Hypothalamus (tissue), 51 donors: ENCODE measurements around the gene CD300E.
"Not testable (repeated sequence)": the region's sequence is repeated elsewhere in the genome, so short reads cannot be mapped to it uniquely, and the experiment has no call there.

Experiments
- DNase-seq, 51 donors: peaks; one replicate each; lab custom pipeline; 2025; lab: John Stamatoyannopoulos, UW

The CD300E gene

DNA sequence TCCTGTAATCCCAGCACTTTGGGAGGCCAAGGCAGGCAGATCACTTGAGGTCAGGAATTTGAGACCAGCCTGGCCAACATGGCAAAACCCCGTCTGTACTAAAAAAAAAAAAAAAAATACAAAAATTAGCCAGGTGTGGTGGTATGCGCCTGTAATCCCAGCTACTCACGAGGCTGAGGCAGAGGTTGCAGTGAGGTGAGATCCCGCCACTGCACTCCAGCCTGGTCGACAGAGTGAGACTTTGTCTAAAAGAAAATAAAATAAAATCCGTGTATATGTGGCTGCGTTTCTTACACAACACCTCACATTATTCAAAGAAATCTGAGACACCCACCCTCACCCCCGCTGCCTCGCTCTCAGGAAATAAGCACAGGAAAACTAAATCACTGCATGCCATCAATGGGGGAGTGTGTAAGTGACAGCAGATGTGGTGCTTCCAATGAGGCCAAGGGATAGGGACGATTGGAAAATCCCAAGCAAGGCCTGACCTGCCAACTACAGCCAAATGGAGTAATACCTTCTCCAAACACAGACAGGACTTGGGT lies 13.1 kb upstream of the CD300E start:
- not testable (repeated sequence) for DNase-seq

- no peak for DNase-seq
Observed at GRCh38 chr17:74635418-74635817, 11.9 kb upstream of the CD300E start.

DNA sequence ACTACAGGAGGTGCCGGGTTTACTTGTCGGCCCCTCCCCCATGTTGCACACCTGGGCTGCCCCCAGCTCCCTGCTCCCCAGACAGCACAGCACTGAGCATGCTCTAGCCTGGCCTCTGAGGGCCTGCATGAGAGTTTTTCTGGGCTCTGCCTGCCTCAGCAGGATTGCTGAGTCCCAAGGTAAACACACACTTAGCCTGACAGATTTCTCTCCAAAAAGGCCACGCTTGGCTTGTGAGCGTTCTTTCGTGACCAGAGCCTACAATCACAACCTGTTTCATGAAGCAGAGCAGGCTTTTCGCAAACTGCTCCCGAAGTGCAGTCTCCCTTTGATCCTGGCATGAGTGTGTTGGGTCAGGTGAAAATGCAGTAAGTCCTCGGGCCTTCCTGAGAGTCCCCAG lies 9.8 kb upstream of the CD300E start:
- no peak for DNase-seq

DNA sequence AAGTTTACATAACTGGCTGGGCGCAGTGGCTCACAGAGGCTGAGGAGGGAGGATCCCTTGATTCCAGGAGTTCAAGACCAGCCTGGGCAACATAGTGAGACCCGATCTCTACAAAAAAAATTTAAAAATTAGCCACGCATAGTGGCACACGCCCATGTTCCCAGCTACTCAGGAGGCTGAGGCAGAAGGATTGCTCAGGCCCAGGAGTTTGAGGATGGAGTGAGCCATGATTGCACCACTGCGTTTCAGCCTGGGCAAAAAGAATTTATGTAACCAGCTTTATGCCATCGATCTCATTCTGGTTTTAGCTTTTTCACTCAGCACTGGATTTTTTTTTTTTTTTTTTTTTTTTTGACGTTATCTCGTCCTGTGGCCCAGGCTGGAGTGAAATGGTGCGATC lies 9.1 kb upstream of the CD300E start:
- no peak for DNase-seq

DNA sequence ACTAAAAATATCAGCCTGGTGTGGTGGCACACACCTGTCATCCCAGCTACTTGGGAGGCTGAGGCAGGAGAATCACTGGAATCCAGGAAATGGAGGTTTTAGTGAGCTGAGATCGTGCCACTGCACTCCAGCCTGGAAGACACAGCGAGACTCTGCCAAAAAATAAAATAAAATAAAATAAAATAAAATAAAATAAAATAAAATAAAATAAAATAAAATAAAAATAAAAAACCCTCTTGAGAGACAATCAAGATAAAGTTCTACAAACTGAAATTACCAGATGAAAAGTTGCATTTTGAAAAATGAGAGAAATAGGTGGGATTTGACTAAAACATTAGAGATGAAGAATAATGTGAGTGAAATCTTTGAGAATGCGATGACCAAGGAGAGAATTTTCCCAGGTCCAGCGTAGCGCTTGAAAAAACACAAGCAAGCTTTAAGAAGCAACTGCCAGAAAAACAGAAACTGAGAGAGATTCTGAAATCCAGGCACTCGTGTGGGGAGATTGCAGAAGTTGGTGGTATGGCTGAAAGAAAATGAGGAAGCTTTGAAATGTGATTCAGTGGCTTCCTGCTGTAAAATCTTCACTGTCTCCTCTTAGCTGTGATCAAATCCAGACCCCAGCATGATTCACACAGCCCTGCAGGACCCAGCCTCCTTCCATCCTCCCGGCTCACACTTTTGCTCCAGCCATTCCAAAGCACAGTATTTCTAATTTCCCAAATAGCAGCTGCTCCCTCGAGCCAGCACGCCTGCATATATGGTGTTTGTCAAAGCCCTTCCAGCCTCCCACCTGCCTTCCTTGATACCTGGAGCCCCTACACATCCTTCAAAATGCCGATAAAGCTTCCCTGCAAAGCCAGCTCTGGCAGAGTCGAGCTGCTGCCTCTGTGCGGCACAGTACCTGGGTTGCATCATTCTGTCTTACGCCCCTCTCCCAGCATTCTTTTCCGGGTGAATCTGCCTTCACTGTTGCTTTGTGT lies 8.2 kb upstream of the CD300E start:
- peak in 3 of 51 donors; percentile 8 to 16 (median 8) for DNase-seq

DNA sequence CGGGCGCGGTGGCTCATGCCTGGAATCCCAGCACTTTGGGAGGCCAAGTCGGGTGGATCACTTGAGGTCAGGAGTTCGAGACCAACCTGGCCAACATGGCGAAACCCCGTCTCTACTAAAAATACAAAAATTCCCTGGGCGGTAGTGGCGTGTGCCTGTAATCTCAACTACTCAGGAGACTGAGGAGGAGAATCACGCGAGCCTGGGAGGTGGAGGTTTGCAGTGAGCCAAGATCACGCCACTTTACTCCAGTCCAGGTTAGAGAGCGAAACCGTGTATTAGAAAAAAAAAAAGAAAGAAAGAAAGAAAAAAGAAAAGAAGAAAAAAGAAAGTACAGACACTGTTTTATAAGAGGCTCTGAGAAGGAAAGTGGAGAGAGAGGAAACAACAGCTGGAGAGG lies 6.7 kb upstream of the CD300E start:
- not testable (repeated sequence) for DNase-seq

DNA sequence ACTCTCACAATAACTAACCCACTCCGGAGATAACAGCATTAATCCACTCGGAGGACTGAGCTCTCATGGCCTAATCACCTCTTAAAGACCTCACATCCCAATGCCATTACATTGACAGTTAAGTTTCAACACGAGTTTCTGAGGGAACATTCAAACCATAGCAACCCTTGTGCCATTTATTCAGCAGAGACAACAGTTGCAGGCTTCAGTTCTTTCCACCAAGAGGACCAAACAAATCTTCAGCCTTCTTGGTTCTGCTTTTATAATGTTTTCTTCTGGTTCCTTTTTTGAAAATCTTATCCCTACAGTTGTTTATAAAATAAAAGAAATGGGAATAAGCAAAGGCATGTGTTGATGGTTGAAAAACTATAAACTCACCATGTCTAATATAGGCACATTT lies 2.1 kb upstream of the CD300E start:
- no peak for DNase-seq

DNA sequence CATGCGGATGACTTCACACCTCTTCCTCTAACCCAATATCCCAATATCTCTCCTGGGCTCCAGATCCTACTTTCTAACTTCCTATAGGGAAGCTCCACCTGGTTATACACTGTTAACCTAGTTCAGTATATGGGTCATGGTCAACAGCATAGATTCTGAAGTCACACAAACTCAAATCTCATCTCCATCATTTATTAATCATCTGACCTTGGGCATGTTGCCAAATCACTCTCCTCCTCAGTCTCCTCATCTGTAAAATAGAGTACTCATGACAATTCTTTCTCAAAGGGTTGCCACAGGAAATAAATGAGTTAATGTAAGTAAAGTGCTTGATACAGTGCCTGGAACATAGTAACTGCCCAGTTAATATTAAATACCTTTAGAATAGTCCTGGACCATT lies 593 bp upstream of the CD300E start:
- DNase-seq: no peak

DNA sequence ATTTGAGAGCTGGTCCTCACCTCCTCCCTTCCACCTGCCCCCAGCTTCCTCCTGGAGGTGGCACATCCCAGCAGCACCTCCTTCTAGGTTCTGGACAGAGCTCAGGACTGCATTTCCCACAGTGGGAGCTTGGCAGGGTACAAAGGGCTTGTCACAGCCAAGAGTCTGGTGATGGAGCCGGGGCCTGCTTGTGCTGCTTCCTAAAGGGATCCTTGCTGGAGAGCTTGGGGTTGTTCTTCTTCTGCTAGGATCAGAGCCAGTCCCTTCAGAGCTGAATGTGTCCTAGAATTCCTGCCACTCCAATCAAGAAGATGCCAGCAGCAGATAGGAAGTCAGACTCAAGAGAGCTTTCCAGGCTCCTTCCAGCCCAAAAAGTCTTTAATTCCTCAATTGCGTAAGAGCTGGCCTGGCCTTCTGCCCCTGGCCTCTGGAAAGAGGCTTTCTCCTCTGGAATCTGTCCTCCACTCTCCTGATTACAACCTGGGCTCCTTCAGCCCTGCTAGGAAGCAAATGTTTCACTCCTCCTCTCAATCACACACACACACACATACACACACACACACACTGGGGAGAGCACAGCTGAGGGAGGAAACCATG lies 4.4 kb downstream of the CD300E start:
- no peak for DNase-seq

GRCh38 chr17:74618451-74618850 lies 5.1 kb downstream of the CD300E start:
- DNase-seq: no peak

- DNase-seq: no peak
Observed at GRCh38 chr17:74616696-74617095, 6.8 kb downstream of the CD300E start.

DNA sequence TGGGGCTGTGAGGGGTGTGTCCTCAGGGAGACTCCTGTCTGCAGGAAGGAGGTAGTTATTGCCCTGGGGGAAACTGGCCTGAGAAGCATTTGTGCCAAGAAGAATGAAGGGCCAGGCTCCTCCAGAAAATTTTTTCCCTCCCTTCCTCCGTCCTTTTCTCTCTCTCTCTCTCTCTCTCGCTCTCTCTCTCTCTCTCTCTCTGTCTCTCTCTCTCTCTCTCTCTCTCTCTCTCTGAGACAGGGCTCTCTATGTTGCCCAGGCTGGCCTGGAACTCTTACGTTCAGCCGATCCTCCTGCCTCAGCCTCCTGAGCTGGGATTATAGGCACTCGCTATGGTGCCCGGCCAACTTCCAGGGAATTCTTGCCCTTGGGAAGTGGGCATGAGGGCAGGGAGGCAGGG lies 11.5 kb downstream of the CD300E start:
- no peak for DNase-seq

DNA sequence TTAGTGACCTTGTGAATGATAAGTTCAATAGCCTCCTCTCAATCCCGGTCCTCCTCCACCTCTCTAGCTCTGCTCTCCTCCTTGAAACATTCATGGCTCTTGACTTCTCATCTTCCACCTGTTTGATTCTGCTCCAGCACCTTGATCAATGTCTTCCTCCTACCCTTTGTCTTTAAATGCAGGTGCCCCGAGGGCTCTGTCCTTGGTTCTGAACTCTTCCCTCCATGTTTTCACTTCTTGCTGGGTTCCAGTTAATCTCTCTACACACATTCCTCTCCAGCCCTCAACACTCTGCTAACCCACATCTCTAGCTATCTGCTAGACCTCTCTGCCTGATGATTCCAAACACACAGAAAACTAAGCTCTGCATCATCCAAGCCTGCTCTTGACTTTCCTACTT lies 13.4 kb downstream of the CD300E start:
- no peak for DNase-seq

DNA sequence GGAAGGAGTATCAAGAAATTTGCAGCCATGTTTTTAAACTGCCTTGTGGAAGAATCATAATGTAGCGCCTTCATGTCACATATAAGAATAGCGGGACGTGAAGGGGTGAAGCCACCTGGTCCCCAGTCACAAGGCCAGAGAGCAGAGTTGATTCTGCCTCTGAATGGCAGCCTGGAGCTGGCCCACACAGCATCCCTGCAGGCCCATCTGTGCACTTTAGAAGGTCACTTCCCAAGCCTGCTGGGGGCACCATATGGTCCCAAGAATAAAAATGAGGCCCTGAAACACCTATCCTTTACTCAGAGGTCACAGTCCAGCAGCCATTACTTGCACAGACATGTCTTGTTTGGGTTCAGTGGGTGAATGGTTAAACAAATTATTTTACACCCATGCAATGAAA lies 15.0 kb downstream of the CD300E start:
- DNase-seq: no peak

DNA sequence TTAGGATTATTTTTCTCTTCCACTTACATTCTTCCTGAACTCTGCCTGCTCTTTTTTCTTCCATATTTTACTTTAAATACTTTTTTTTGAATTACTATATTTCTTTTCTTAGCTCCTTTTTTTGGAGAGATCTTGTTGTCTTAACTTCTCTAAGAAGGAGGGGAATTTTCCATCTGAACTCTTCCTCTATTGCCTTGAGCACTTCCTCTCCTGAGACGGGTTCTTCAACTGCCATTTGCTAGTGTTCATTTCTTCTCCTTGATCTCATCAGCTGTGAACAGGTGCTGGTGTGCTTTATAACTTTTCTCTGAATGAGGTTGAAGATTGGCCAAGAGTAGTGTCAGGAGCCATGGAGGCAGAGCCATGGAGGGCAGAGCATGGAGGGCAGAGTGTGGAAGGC lies 16.3 kb downstream of the CD300E start:
- DNase-seq: no peak

DNA sequence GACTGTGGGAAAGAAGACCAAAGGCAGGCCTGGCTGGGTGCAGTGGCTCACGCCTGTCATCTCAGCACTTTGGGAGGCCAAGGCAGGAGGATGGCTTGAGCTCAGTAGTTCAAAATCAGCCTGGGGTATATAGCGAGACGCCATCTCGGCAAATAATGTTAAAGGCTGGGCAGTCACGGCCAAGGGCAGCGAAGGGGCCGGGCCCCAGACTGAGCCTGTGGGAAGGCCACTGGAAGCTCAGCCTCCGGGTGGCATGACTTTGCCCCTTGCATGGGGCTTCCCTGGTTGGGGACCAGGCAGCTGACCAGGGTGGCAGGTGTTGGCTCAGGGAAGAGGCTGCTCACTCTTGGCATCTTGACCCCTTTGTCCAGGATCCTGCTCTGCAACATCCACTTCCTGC lies 17.5 kb downstream of the CD300E start:
- DNase-seq: no peak

DNA sequence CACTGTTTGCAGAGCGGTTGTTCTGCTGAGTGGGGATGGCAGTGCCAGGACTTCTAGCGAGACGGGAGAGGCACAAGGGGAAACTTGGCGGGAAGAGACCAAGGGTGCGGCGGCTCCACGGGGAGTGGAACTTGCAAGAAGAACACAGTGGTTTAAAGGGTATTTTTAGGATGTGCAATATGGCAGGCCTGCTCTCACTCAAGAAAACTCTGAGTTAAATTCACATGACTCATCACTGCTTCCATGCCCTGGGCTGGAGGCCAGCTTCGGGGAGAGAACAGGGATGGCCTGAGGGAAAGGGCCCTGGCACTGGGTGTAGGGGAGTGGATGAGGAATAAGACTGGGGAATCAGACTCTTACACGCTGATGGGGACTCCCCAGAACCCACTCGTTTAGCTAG lies 18.2 kb downstream of the CD300E start:
- DNase-seq: peak in 4 of 51 donors; percentile 7 to 32 (median 18)

- DNase-seq: no peak
Observed at GRCh38 chr17:74604761-74605160, 18.8 kb downstream of the CD300E start.

DNA sequence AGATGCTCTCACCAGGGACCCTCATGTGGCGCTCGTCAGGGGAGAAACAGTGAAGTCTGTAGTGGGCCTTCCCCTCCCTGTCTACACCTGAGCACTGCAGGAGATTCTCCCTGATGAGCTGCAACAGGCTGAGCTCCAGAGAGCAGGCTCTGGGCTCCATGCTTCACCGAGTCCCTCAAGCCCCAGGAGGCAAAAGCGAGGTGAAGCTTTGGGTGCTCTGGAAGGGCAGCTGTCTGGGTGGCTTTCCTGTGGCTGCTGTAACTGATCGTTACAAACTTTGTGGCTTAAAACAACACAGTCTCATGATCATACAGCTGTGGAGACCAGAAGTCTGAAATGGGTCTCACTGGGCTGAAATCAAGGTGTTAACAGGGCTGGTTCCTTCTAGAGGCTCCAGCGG lies 19.3 kb downstream of the CD300E start:
- DNase-seq: no peak

DNA sequence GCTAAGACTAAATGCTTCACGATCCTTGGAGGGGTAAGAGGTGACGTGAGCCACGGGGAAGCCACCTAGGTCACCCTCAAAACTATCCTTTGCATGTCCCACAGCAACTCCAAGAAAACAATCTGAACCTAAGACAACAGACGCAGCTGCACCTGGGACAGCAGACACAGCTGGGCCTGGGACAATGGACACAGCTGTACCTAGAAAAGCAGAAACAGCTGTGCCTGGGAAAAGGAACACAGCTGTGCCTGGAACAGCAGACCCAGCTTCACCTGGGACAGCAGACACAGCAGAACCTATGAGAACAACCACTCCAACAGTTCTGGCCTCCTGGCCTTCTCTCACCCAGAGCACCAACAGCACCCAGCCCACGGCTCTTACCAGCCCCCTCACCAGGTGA lies 19.8 kb downstream of the CD300E start:
- DNase-seq: no peak

DNA sequence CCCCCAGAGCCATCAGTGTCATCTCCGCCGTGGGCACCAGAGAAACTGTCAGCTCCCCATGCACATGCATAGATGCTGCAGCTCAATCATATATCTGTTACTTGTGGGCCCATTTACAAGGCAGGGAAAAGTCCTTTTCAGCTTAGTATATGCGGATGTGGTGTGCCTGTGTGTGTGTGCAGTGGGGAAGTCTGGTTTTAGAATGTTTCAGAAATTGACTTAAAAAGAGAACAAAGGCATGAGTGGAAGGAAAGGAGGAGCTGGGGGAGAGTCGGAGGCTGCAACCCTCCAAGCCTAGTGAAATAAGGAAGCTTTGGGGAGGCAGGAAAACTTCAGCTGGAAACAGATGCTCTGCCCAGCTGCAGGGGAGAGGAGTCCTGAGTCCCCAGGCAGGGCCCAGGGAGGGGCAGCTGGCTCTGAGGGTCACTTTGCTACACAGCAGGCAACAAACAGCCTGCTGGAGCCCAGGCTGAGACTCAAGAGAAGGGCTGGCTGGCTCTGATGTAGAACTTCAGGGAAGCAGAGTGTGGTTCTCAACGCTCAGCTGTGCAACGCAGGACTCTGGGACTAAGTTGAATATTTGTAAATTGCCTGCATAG lies 20.4 kb downstream of the CD300E start:
- no peak for DNase-seq
